ENCODE data around the gene PRKN. TPM values are rescaled to one million over a fixed set of nuclear protein-coding genes. Genes with fewer than 3 reads are reported as not detected.

PRKN gene
- total RNA-seq, 2 donors from 2014 or later = 6.7 to 8.2 TPM

DNA sequence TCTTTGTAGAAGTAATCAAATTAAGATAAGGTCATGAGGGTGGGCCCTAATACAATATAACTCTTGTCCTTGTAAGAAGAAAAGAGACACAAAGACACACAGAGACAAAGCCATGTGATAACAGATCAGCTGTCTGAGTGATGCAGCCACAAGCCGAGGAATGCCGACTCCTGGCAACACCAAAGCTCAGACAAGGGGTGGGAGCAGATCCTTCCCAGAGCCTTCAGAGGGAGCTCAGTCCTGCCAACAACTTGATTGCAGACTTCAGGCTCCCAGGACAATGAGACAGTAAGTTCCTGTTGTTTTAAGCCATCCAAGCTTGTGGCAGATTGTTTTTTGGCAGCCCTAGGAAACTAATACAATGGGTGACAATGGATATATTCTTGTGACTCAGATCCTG, 1128.7 kb downstream of the PRKN start:
- H3K4me1 ChIP-seq = no peaks in the 10 kb centered on the region
- H3K36me3 ChIP-seq (replicated peaks in 1 of 2; ENCODE audit: insufficient read depth in 1 of 2, low read depth in 2 of 2) = no peaks in the 10 kb centered on the region
- H3K9me3 ChIP-seq = no peaks in the 10 kb centered on the region
- no peaks in the 10 kb centered on the region for H3K27me3 ChIP-seq
- intact Hi-C loops (cut with DNase I) = no loop called here
- DNase-seq (no peak), ATAC-seq (no peak)
- 88 to 96% methylated on average over 2 of the region's 2 CpGs for WGBS, 2 donors
- no peak for TF ChIP-seq CTCF (IDR thresholded peaks at IDR 0.05)
- TF ChIP-seq POLR2A (IDR thresholded peaks at IDR 0.05) = no peak
- no peak overlapping the region for H3K4me3 ChIP-seq
- no peak overlapping the region for H3K27ac ChIP-seq

DNA sequence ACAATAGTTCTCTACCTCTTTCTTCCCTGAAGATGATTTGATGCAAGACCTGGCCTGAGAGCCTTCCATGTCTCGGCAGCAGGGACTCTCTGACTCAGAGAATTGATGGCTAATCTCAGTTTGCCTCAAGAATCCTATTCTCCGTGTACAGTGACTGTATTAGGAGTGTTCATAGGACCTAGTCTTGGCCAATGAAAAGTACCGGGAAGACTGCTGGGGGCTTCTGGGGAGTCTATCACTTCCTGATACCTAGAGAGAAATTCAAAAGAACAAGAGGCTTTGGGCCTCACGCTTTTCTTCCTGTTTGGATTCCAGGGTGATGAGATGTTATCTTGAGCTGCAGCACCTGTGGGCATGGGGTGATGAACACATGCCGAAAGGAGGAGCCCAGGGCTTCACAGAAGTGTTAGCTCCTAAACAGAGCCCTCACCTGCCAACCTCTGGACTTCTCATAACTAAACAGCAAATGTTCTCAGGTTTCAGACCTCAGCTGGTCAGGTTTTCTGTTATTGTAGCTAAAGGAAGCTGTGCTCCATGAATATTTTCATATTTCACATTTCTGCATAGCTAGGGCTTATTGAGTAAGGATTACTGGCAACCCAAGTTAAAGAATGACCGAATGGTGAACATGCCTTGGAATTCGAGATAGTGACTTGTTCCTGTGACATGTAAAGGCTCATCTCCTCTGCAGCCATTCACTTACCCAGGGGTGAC, 1130.6 kb downstream of the PRKN start:
- intact Hi-C loops (cut with DNase I) = no loop called here
- H3K4me1 ChIP-seq = no peaks in the 10 kb centered on the region
- no peaks in the 10 kb centered on the region for H3K27me3 ChIP-seq
- H3K9me3 ChIP-seq = no peaks in the 10 kb centered on the region
- ATAC-seq (no peak), DNase-seq (no peak)
- TF ChIP-seq CTCF (IDR thresholded peaks at IDR 0.05) (no peak), POLR2A (IDR thresholded peaks at IDR 0.05) (no peak)
- H3K27ac ChIP-seq = no peak overlapping the region
- 81 to 88% methylated on average over 7 of the region's 7 CpGs for WGBS, 2 donors
- no peaks in the 10 kb centered on the region for H3K36me3 ChIP-seq (replicated peaks in 1 of 2; ENCODE audit: insufficient read depth in 1 of 2, low read depth in 2 of 2)
- H3K4me3 ChIP-seq = no peak overlapping the region

DNA sequence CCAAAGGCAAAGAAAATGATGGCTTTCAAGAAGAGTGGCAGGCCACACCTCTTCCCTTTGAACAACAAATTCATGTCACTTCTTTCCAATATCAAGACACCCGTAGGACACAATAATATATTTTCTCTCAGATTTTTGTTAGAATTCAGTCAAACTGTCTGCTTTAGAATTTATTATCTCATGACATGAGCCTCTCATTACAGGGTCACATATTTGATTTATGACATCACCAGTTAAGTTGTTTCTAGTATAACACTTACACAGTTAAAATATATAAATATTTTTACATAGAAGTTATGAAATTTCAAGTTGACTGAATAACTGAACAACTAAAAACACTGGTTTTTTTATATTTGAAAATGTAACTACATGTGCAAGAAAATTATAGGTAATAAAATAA, 1133.2 kb downstream of the PRKN start:
- Histone ChIP-seq H3K4me3 (no peak overlapping the region), H3K9me3 (no peaks in the 10 kb centered on the region), H3K36me3 (replicated peaks in 1 of 2; ENCODE audit: insufficient read depth in 1 of 2, low read depth in 2 of 2) (no peaks in the 10 kb centered on the region), H3K4me1 (no peaks in the 10 kb centered on the region), H3K27ac (no peak overlapping the region), H3K27me3 (no peaks in the 10 kb centered on the region)
- 85 to 94% methylated on average over 1 of the region's 1 CpG for WGBS, 2 donors
- DNase-seq (no peak), ATAC-seq (no peak)
- intact Hi-C loops (cut with DNase I) = no loop called here
- TF ChIP-seq POLR2A (IDR thresholded peaks at IDR 0.05) = no peak

GRCh38 chr6:161590961-161591627, 1136.5 kb downstream of the PRKN start:
- intact Hi-C loops (cut with DNase I) = no loop called here
- Histone ChIP-seq H3K4me1 (no peaks in the 10 kb centered on the region), H3K9me3 (no peaks in the 10 kb centered on the region), H3K27me3 (no peaks in the 10 kb centered on the region), H3K4me3 (no peak overlapping the region), H3K27ac (no peak overlapping the region), H3K36me3 (replicated peaks in 1 of 2; ENCODE audit: insufficient read depth in 1 of 2, low read depth in 2 of 2) (no peaks in the 10 kb centered on the region)
- DNase-seq = no peak
- TF ChIP-seq CTCF (IDR thresholded peaks at IDR 0.05) = no peak
- no peak for TF ChIP-seq POLR2A (IDR thresholded peaks at IDR 0.05)
- no peak for ATAC-seq
- 61 to 73% methylated on average over 5 of the region's 5 CpGs for WGBS, 2 donors

GRCh38 chr6:161586887-161587286, 1140.7 kb downstream of the PRKN start:
- WGBS, 2 donors = 55 to 68% methylated on average over 2 of the region's 2 CpGs
- Histone ChIP-seq H3K36me3 (replicated peaks in 1 of 2; ENCODE audit: insufficient read depth in 1 of 2, low read depth in 2 of 2) (no peaks in the 10 kb centered on the region), H3K9me3 (no peaks in the 10 kb centered on the region), H3K27ac (no peak overlapping the region), H3K4me3 (no peak overlapping the region), H3K27me3 (no peaks in the 10 kb centered on the region), H3K4me1 (no peaks in the 10 kb centered on the region)
- TF ChIP-seq CTCF (IDR thresholded peaks at IDR 0.05) = no peak
- TF ChIP-seq POLR2A (IDR thresholded peaks at IDR 0.05) = no peak
- ATAC-seq (no peak), DNase-seq (no peak)
- intact Hi-C loops (cut with DNase I) = no loop called here
